ENCODE measurements around the gene ALX4. TPM values are rescaled to one million over a fixed set of nuclear protein-coding genes. Genes with fewer than 3 reads are reported as not detected.

ALX4 gene
- total and polyA plus RNA-seq, 9 of the 15 experiments (the other 6 are each of a cell fraction or from before 2014, with no cell fraction given): 0.07 to 1.2 (median 0.33) TPM

GRCh38 chr11:44263738-44264437, 46.1 kb downstream of the ALX4 start:
- Histone ChIP-seq H3K36me3 (ENCODE audit: control insufficient read depth, insufficient read depth, low read length) (no peaks in the 10 kb centered on the region), H3K27ac (ENCODE audit: extremely low read depth, low read depth, low read length) (no peak overlapping the region), H3K27me3 (ENCODE audit: control insufficient read depth in 2 of 2, insufficient read depth in 2 of 2, low read length in 2 of 2) (no peaks in the 10 kb centered on the region), H4K20me1 (replicated peaks; ENCODE audit: control insufficient read depth, insufficient read depth, low read length) (peaks cover 5% of the 10 kb centered on the region; the same call in 1 of the 2 replicates), H3K9me1 (ENCODE audit: control insufficient read depth, insufficient read depth, low read length) (no peaks in the 10 kb centered on the region), H3K9ac (ENCODE audit: insufficient read depth in 1 of 2, low read depth in 2 of 2, low read length in 2 of 2) (peak overlapping the region in 1 of 2 experiments; percentile 39; a peak in 2 of 4 replicates), H3K4me1 (replicated peaks in 1 of 2; ENCODE audit: control insufficient read depth in 2 of 2, insufficient read depth in 2 of 2, low read length in 2 of 2) (peaks cover 24 to 54% of the 10 kb centered on the region in 2 experiments), H3K4me3 (no peak overlapping the region), H3K79me2 (ENCODE audit: control insufficient read depth, insufficient read depth, low read length) (no peaks in the 10 kb centered on the region), H3K9me3 (replicated peaks; ENCODE audit: control insufficient read depth, insufficient read depth, low read depth, low read length) (no peaks in the 10 kb centered on the region), H3K4me2 (ENCODE audit: insufficient read depth, low read length) (no peak overlapping the region), H2AFZ (ENCODE audit: low read depth, low read length) (no peak overlapping the region)
- FAIRE-seq: no peak
- in situ Hi-C loops (cut with MboI): no loop called here
- no TSS peak for BruUV-seq (replicated peaks)
- no peak for ATAC-seq
- ChIA-PET CTCF (ENCODE audit: low intra/inter-chr PET ratio) (no interaction called here), POLR2A (no interaction called here)
- no peak for DNase-seq (ENCODE audit: extremely low read depth in 1 of 4, low spot score in 3 of 4)
- 60% methylated on average over 12 of the region's 20 CpGs for WGBS (ENCODE audit: insufficient coverage, low coverage, missing lambda C conversion rate)
- intact Hi-C loops (cut with micrococcal nuclease): no loop called here
- TF ChIP-seq, protein P1, sequence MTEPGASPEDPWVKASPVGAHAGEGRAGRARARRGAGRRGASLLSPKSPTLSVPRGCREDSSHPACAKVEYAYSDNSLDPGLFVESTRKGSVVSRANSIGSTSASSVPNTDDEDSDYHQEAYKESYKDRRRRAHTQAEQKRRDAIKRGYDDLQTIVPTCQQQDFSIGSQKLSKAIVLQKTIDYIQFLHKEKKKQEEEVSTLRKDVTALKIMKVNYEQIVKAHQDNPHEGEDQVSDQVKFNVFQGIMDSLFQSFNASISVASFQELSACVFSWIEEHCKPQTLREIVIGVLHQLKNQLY (CRISPR knock-in tag; conservative IDR thresholded peaks at IDR 0.05): no peak
- TF ChIP-seq NUFIP1 (IDR thresholded peaks at IDR 0.05; ENCODE audit: partially characterized antibody): no peak
- TF ChIP-seq, protein P2, sequence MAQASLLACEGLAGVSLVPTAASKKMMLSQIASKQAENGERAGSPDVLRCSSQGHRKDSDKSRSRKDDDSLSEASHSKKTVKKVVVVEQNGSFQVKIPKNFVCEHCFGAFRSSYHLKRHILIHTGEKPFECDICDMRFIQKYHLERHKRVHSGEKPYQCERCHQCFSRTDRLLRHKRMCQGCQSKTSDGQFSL (CRISPR knock-in tag; IDR thresholded peaks at IDR 0.05): no peak
- TF ChIP-seq, protein P2 (tag; IDR thresholded peaks at IDR 0.05): no peak
- TF ChIP-seq STAT5A (IDR thresholded peaks at IDR 0.05; ENCODE audit: borderline replicate concordance, low read length): no peak
- no peak for TF ChIP-seq TRIM24 (IDR thresholded peaks at IDR 0.05)
- TF ChIP-seq, protein P3, sequence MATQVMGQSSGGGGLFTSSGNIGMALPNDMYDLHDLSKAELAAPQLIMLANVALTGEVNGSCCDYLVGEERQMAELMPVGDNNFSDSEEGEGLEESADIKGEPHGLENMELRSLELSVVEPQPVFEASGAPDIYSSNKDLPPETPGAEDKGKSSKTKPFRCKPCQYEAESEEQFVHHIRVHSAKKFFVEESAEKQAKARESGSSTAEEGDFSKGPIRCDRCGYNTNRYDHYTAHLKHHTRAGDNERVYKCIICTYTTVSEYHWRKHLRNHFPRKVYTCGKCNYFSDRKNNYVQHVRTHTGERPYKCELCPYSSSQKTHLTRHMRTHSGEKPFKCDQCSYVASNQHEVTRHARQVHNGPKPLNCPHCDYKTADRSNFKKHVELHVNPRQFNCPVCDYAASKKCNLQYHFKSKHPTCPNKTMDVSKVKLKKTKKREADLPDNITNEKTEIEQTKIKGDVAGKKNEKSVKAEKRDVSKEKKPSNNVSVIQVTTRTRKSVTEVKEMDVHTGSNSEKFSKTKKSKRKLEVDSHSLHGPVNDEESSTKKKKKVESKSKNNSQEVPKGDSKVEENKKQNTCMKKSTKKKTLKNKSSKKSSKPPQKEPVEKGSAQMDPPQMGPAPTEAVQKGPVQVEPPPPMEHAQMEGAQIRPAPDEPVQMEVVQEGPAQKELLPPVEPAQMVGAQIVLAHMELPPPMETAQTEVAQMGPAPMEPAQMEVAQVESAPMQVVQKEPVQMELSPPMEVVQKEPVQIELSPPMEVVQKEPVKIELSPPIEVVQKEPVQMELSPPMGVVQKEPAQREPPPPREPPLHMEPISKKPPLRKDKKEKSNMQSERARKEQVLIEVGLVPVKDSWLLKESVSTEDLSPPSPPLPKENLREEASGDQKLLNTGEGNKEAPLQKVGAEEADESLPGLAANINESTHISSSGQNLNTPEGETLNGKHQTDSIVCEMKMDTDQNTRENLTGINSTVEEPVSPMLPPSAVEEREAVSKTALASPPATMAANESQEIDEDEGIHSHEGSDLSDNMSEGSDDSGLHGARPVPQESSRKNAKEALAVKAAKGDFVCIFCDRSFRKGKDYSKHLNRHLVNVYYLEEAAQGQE (IDR thresholded peaks at IDR 0.05; ENCODE audit: borderline replicate concordance): no peak
- TF ChIP-seq, protein P3 (CRISPR knock-in tag; IDR thresholded peaks at IDR 0.05; ENCODE audit: low read depth): no peak
- no peak for TF ChIP-seq ZNF23 (CRISPR knock-in tag; IDR thresholded peaks at IDR 0.05)
- no peak for TF ChIP-seq NFYB (IDR thresholded peaks at IDR 0.05; ENCODE audit: extremely low read depth, insufficient read length)
- TF ChIP-seq HSF4 (CRISPR knock-in tag; IDR thresholded peaks at IDR 0.05; ENCODE audit: borderline replicate concordance): no peak
